Fibroblast of skin of right biceps (primary cell): Measurements from ENCODE around the gene MYT1.
"Not testable (repeated sequence)": the region's sequence is repeated elsewhere in the genome, so short reads cannot be mapped to it uniquely, and the experiment has no call there.

ENCODE experiments used
- DNase-seq: peaks from one replicate; pipeline ENCODE4 v3.0.0-alpha.2; 2013

MYT1 gene

GRCh38 chr20:64164123-64164836 is at the start of gene MYT1:
TSS of gene MYT1 (plus strand) at chr20:64164452. CDS start at chr20:64198862, 34,410 bp downstream.
- DNase-seq: no peak

GRCh38 chr20:64115171-64115911 is 48.9 kb upstream of the MYT1 start:
- no peak for DNase-seq

GRCh38 chr20:64116016-64116415 is 48.2 kb upstream of the MYT1 start:
- no peak for DNase-seq

GRCh38 chr20:64116541-64117431 is 47.5 kb upstream of the MYT1 start:
- no peak for DNase-seq

DNA sequence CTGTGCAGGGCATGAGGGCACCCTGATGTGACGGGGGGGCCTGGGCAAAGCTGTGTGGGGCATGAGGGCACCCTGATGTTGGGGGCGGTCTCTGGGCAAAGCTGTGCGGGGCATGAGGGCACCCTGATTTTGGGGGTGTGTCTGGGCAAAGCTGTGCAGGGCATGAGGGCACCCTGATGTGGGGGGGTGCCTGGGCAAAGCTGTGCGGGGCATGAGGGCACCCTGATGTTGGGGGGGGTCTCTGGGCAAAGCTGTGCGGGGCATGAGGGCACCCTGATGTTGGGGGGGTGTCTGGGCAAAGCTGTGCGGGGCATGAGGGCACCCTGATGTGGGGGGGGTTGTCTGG is 46.8 kb upstream of the MYT1 start:
- not testable (repeated sequence) for DNase-seq

DNA sequence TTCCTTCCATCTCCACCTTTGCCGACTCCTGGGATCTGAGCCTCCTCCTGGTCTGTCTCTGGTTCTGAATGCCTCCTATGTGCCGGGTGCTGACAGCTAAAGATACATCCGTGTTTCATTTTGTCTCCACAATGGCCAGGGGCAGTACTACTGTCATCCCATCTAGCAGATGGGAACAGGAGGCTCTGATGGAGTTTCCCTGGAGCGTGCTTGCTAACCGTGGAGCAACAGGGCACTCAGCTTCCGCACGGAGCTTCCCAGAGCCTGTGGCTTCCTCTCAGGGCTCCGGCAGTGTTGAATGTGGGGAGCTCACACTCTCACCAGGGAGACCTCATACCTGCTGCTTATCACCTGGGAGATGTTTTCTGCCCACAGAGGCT is 45.0 kb upstream of the MYT1 start:
- no peak for DNase-seq

DNA sequence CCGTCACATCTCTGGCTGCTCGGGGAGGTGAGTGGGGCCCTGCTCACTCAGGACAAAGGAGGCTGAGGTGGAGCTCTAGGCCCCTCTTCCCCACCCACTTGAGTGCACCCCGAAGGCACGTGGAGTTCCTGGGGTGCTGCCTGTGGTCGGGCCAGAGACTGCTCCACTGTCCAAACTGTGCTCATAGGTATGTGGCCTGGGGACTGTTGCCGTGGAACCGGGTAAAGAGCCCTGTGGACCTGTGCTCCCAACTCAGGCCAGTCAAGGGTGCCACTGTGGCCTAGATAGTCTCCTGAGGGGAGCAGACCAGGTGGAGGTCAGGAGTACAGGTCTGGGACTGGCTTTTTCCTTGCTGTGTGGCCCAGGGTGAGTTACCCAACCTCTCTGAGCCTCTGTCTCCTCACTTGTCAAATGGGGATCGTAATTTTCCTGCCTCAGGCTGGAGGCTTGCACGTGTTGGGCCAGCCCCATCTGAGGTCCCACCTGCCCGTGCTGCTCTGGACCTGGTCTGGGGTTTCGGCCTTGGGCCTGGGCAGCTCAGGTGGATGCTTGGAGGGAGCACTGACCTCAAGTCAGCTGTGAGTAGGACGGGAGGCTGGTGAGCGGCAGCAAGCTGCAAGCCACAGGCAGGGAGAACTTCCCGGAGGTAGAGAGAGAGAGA is 44.4 kb upstream of the MYT1 start:
- no peak for DNase-seq

DNA sequence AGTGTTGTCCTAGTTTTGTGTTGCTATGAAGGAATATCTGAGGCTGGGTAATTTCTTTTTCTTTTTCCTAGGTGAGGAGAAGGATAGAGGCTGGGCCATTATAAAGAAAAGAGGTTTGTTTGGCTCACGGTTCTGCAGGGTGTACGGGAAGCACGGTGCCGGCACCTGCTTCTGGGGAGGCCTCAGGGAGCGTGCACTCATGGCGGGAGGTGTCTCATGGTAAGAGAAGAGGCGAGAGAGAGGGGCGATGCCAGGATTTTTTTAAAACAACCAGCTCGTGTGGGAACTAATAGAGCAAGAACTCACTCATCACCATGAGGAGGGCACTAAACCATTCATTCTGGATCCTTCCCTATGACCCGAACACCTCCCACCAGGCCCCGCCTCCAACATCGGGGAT is 42.7 kb upstream of the MYT1 start:
- no peak for DNase-seq

DNA sequence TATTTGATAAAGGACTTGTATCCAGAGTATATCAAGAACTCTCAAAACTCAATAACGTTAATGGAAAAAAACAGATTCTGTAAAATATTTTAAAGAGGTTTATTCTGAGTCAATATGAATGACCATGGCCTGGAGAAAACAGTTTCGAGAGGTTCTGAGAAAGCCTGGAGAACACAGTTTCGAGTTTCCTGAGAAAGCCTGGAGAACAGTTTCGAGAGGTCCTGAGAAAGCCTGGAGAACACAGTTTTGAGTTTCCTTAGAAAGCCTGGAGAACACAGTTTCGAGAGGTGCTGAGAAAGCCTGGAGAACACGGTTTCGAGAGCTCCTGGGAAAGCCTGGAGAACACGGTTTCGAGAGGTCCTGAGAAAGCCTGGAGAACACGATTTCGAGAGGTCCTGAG is 41.3 kb upstream of the MYT1 start:
- DNase-seq: not testable (repeated sequence)

DNA sequence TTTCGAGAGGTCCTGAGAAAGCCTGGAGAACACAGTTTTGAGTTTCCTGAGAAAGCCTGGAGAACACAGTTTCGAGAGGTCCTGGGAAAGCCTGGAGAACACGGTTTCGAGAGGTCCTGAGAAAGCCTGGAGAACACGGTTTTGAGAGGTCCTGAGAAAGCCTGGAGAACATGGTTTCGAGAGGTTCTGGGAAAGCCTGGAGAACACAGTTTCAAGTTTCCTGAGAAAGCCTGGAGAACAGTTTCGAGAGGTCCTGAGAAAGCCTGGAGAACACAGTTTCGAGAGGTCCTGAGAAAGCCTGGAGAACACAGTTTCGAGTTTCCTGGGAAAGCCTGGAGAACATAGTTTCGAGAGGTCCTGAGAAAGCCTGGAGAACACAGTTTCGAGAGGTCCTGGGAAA is 40.7 kb upstream of the MYT1 start:
- DNase-seq: not testable (repeated sequence)

GRCh38 chr20:64129146-64129782 is 35.0 kb upstream of the MYT1 start:
- DNase-seq: no peak

GRCh38 chr20:64130271-64130670 is 34.0 kb upstream of the MYT1 start:
- DNase-seq: no peak

GRCh38 chr20:64130876-64131275 is 33.4 kb upstream of the MYT1 start:
- no peak for DNase-seq

DNA sequence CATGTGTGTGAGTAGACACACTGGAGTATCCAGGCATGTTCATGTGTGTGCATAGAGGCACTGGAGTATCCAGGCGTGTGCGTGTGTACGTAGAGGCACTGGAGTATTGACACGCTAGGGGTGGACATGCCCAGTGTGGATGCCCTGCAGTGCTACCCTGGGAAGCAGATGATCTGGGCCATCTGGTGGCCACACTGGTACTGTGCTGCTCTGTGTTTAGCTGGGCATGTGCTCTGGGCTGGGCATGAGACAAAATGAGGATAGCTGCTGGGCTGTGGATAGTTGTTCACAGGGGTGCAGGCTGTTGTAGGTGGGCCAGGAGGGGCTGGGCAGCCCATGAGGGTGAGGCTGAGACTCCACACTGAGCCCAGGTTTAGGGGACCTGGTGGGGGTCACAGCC is 32.8 kb upstream of the MYT1 start:
- no peak for DNase-seq

DNA sequence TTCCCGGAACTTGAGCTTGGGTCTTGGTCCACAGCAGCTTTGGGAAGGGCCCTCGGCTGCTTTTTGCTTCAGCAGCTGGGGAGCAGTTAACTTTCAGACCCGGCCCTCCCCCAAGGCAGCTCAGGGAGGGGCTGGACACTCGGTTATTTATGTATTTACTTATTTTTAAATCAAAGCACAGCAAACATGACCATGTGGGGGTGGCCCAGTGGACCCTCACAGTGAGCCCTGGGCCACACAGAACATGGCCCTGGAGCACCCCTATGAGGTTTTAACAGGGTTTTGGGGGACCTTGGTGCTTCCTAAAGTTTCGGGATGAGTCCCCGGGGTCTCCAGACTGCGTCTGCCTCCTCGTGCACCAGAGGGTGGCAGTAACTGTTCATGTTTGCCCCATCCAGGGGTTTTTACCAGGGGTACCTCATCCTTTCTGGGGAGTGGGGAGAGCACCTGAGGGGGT is 30.3 kb upstream of the MYT1 start:
- DNase-seq: no peak

- DNase-seq: not testable (repeated sequence)
These were observed 29.5 kb upstream of the MYT1 start for GRCh38 chr20:64134744-64135143.

- no peak for DNase-seq
These were observed 28.1 kb upstream of the MYT1 start for GRCh38 chr20:64136004-64136710.

DNA sequence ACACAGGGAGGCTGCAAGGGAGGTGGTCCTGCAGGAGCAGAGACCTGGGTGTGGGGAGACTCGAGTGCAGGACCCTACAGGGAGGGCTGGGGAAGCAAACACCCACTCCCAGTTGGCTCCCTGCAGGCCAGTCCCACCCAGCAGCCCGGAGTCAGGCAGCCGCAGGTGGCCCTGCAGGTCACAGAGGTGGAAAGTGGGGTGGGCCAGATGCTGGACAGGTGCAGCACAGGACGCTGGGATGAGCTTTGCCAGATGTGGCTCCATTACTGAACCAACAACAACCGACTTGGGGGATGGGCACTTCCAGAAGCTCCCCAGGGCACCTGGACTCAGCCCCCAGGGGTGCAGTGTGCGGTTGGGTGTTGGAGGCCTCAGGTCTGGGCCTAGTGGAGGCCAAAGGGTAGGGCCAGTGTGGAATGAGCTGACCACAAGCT is 26.6 kb upstream of the MYT1 start:
- no peak for DNase-seq

DNA sequence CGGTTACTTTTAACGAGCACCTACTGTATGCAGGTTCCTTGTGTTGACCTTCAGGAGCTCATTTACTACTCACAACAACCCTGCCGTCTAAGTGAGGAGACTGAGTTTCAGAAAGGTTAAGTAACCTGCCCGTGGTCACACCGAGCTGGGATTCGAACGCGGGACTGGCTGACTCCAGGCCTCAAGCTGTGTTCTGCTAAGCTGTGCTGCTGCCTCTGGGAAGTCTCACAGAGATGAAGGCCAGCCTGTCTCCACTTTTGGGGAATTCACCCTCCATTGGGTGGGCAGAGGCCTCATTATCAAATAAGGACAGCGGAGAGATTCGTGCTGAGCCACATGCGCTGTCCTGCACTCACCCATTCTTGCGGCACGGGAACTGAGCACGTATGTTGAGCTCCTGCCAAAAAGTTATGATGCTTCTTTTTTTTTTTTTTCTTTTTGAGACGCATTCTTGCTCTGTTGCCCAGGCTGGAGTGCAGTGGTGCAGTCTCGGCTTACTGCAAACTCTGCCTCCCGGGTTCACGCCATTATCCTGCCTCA is 25.9 kb upstream of the MYT1 start:
- DNase-seq: no peak

GRCh38 chr20:64139199-64140060 is 24.8 kb upstream of the MYT1 start:
- DNase-seq: no peak
